ENCODE data around the gene MTSS2. TPM values are rescaled to one million over a fixed set of nuclear protein-coding genes. Genes with fewer than 3 reads are reported as not detected.

Gene MTSS2
- total and polyA plus RNA-seq, 2 donors from 2014 or later = 19.2 to 33.0 TPM

DNA sequence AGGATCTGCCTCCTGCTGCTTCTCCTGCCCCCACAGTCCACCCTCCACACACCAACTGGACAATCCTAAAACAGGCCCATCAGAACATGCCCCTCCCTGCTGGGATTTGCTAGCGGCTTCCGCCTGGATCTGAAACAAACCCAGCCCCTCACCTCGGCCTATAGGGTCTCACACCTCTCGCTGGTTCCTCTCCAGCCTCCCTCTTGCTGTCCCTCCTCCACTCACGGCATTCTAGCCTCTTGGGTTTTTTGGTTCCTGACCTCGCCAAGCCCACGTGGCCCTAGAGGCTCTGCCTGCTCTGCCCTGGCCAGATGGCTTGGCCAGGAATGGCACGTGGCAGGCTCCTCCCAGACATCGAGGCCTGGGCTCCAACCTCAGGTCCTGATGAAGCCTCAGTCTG is 15.7 kb upstream of the MTSS2 start:
- H3K27me3 ChIP-seq (ENCODE audit: control insufficient read depth, insufficient read depth, low read length) = no peaks in the 10 kb centered on the region
- TF ChIP-seq, protein P1, sequence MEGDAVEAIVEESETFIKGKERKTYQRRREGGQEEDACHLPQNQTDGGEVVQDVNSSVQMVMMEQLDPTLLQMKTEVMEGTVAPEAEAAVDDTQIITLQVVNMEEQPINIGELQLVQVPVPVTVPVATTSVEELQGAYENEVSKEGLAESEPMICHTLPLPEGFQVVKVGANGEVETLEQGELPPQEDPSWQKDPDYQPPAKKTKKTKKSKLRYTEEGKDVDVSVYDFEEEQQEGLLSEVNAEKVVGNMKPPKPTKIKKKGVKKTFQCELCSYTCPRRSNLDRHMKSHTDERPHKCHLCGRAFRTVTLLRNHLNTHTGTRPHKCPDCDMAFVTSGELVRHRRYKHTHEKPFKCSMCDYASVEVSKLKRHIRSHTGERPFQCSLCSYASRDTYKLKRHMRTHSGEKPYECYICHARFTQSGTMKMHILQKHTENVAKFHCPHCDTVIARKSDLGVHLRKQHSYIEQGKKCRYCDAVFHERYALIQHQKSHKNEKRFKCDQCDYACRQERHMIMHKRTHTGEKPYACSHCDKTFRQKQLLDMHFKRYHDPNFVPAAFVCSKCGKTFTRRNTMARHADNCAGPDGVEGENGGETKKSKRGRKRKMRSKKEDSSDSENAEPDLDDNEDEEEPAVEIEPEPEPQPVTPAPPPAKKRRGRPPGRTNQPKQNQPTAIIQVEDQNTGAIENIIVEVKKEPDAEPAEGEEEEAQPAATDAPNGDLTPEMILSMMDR (IDR thresholded peaks at IDR 0.05; ENCODE audit: borderline replicate concordance, extremely low read depth, insufficient read depth) = no peak
- intact Hi-C loops (cut with DNase I) = no loop called here
- DNase-seq (no peak), FAIRE-seq (no peak)
- H3K27ac ChIP-seq (ENCODE audit: low read depth in 2 of 2, low read length in 2 of 2) = peak overlapping the region in 1 of 2 donors; percentile 26
- H3K9ac ChIP-seq (ENCODE audit: low read length in 3 of 3) = no peak overlapping the region
- H3K36me3 ChIP-seq (ENCODE audit: control insufficient read depth in 2 of 3, insufficient read depth in 3 of 3, low read length in 3 of 3) = no peaks in the 10 kb centered on the region
- peaks cover under 1 to 50% (median 32%) of the 10 kb centered on the region in 3 donors for H3K4me1 ChIP-seq (ENCODE audit: control insufficient read depth in 2 of 3, insufficient read depth in 2 of 3, low read depth in 1 of 3, low read length in 3 of 3)
- H3K9me3 ChIP-seq (ENCODE audit: control insufficient read depth in 2 of 3, insufficient read depth in 1 of 3, low read length in 3 of 3) = no peaks in the 10 kb centered on the region
- no peak overlapping the region for H3K4me3 ChIP-seq (ENCODE audit: low read length in 3 of 3)

DNA sequence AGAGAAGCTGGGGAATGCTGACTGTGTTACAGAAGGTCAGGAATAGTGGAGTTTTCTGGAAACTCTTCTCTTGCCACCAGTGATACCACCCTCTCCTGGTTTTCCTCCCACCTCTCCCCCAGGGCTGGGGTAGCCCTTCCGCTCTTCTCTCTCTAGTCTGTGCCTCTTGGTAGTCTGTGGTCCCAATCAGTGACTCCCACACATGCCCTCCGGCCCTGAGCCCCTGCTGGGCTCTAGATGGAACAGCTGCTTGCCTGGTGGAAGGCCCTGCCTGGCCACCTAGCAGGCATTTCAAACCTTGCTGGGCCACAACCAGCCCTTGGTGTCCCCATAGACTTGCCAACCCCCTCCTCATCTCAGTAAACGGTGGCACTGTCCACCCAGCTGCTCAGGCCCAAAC is 15.2 kb upstream of the MTSS2 start:
- TF ChIP-seq, protein P1 (IDR thresholded peaks at IDR 0.05; ENCODE audit: borderline replicate concordance, extremely low read depth, insufficient read depth) = no peak
- peak overlapping the region; percentile 57 to 78 for H3K27ac ChIP-seq (ENCODE audit: low read depth in 2 of 2, low read length in 2 of 2)
- DNase-seq = no peak
- peaks cover 0 to 44% (median 29%) of the 10 kb centered on the region in 3 donors for H3K4me1 ChIP-seq (ENCODE audit: control insufficient read depth in 2 of 3, insufficient read depth in 2 of 3, low read depth in 1 of 3, low read length in 3 of 3)
- no peaks in the 10 kb centered on the region for H3K36me3 ChIP-seq (ENCODE audit: control insufficient read depth in 2 of 3, insufficient read depth in 3 of 3, low read length in 3 of 3)
- H3K9me3 ChIP-seq (ENCODE audit: control insufficient read depth in 2 of 3, insufficient read depth in 1 of 3, low read length in 3 of 3) = no peaks in the 10 kb centered on the region
- H3K27me3 ChIP-seq (ENCODE audit: control insufficient read depth, insufficient read depth, low read length) = no peaks in the 10 kb centered on the region
- intact Hi-C loops (cut with DNase I) = no loop called here
- H3K9ac ChIP-seq (ENCODE audit: low read length in 3 of 3) = peak overlapping the region in 1 of 3 donors; percentile 65
- no peak for FAIRE-seq
- no peak overlapping the region for H3K4me3 ChIP-seq (ENCODE audit: low read length in 3 of 3)

DNA sequence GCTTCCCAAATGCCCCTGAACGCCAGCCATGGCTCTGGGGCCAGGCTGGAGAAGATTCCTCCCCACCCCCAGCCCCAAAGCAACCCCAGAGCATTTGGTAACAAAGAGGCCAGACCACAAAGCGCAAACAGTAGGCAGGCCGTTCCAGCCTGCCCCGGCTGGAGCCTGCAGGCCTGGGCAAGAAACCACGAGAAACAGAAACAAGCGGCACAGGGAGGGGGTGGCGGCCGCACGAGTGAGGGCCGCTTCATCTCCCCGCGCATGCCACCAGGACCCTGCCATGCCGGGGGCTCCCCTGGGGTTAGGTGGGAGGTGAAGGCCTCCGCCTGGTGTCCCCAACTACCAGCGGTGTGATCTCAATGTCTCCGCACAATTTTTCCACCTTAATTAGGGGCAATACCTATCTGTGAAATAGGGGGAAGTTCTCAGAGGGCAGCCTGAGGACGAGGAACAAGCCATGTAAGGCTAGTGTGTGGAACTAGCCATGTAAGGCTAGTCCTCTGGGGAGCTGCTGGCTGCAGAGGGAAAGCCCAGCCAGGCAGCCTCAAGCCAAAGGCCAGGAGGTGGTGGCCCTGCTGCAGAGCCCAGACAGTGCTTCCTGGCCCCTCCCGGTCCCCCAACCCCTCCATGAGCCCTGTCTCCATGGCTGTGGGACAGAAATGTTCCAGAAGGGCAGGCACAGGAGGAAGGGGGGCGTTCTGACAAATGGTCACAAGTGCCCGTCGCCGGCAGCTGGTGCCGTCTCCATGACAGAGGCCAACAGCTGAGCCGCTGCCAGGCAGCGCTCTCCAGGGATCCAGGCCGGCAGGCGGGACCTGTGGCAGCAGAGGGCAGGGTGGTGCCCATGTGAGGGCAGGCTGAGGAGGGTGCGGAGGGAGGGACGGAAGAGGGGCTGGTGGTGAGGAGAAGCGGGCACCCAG is 14.5 kb upstream of the MTSS2 start:
- DNase-seq (peak in 3 of 5 donors; percentile 53 to 71 (median 53)), FAIRE-seq (no peak)
- intact Hi-C loops (cut with DNase I) = no loop called here
- TF ChIP-seq, protein P1 (IDR thresholded peaks at IDR 0.05; ENCODE audit: borderline replicate concordance, extremely low read depth, insufficient read depth) = no peak
- H3K9ac ChIP-seq (ENCODE audit: low read length in 3 of 3) = peak overlapping the region in 1 of 3 donors; percentile 65
- peak overlapping the region; percentile 72 to 78 for H3K27ac ChIP-seq (ENCODE audit: low read depth in 2 of 2, low read length in 2 of 2)
- H3K36me3 ChIP-seq (ENCODE audit: control insufficient read depth in 2 of 3, insufficient read depth in 3 of 3, low read length in 3 of 3) = no peaks in the 10 kb centered on the region
- no peaks in the 10 kb centered on the region for H3K27me3 ChIP-seq (ENCODE audit: control insufficient read depth, insufficient read depth, low read length)
- no peaks in the 10 kb centered on the region for H3K9me3 ChIP-seq (ENCODE audit: control insufficient read depth in 2 of 3, insufficient read depth in 1 of 3, low read length in 3 of 3)
- peaks cover 0 to 49% (median 34%) of the 10 kb centered on the region in 3 donors for H3K4me1 ChIP-seq (ENCODE audit: control insufficient read depth in 2 of 3, insufficient read depth in 2 of 3, low read depth in 1 of 3, low read length in 3 of 3)
- H3K4me3 ChIP-seq (ENCODE audit: low read length in 3 of 3) = no peak overlapping the region

Measured in kidney (tissue), 14 donors.